Pons (tissue), 1 donor: ENCODE results near the gene NRSN2.
"Not testable (repeated sequence)": the region's sequence is repeated elsewhere in the genome, so short reads cannot be mapped to it uniquely, and the experiment has no call there.

ENCODE experiments used
- DNase-seq: peaks from one replicate; pipeline ENCODE4 v3.0.0-alpha.2; 2016; ENCODE audit warnings: low spot score

Gene NRSN2

GRCh38 chr20:325045-325888 is 21.6 kb upstream of the NRSN2 start, which contains the start of gene SOX12:
Gene SOX12, plus strand, starts transcription at chr20:325552. Its CDS starts 373 bp downstream, at chr20:325925.
- DNase-seq: peak; percentile 95

DNA sequence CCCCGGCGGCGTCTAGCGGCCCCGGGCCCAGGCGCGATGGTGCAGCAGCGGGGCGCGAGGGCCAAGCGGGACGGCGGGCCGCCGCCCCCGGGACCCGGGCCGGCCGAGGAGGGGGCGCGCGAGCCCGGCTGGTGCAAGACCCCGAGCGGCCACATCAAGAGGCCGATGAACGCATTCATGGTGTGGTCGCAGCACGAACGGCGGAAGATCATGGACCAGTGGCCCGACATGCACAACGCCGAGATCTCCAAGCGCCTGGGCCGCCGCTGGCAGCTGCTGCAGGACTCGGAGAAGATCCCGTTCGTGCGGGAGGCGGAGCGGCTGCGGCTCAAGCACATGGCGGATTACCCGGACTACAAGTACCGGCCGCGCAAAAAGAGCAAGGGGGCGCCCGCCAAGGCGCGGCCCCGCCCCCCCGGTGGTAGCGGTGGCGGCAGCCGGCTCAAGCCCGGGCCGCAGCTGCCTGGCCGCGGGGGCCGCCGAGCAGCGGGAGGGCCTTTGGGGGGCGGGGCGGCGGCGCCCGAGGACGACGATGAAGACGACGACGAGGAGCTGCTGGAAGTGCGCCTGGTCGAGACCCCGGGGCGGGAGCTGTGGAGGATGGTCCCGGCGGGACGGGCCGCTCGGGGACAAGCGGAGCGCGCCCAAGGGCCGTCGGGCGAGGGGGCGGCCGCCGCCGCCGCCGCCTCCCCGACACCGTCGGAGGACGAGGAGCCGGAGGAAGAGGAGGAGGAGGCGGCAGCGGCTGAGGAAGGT is 20.8 kb upstream of the NRSN2 start:
- peak; percentile 40 for DNase-seq

DNA sequence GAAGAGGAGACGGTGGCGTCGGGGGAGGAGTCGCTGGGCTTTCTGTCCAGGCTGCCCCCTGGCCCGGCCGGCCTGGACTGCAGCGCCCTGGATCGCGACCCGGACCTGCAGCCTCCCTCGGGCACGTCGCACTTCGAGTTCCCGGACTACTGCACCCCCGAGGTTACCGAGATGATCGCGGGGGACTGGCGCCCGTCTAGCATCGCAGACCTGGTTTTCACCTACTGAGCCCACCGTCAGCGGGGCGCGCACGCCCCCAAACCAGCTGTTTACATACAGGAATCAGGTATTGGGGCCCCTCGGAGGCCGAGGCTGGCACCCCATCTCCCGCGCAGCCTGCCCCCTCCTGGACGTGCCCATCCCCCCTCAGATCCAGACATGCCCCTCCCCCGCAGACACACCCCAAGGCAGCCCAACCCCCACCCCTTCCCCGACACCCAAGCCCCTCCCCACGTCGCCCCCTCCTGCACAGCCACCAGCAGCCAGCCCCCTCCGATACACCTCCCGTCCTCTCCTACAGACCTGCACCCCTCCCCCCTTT is 20.2 kb upstream of the NRSN2 start:
- DNase-seq: no peak

- peak; percentile 83 for DNase-seq
These were observed 19.5 kb upstream of the NRSN2 start for GRCh38 chr20:327186-328026.

GRCh38 chr20:328027-328974 is 18.6 kb upstream of the NRSN2 start:
- DNase-seq: peak; percentile 35

DNA sequence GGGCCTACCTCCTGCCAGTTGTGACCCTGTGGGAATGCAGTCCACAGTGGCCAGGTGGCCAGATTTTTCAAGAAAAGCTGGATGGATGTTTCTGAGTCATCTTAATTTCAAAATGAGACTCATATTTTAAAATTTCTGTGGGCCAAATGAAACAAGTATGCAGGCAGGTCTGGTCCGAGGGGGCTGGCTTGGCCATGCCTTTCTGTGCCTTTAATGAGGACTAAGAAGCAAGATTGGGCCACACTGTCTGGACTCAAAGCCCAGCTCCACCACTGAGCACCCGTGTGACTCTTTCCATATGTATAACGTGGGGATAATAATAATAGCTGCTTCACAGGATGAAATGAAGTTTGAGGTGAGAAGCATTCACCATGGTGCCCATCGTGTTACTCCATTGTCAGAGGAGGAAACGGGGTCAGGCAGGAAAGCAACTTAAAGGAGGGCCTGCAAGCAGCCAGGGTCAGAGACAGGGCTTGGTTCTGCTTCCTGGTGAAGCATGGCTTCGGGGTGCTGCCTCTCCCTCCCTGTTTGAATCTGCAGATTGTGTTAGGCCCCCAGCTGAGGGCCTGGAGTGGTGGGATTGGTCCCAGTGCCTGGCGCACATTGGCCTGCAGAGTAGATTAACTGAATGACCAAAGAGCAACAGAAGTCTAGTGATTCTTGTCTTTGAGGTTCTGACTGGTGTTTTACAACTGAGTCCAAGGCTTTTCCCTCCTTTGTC is 17.8 kb upstream of the NRSN2 start:
- DNase-seq: no peak

DNA sequence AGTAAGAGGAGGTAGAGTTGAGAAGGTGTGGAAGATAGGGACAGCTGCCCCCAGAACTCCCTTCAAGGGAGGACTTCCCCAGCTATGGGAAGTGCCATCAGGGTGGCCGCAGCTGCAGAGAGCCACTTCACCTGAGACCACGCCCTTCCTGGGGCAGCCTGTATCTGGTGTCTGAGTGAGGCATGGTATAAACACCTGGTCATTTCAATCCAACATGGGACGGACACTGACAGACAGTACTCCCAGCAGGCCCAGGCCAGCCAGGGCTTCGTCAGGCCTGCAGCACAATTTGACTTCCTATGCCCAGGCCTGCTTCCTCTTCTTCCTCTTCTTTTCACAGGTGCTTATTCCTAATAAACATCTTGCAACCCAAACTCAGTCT is 17.1 kb upstream of the NRSN2 start:
- no peak for DNase-seq

GRCh38 chr20:330233-331149 is 16.4 kb upstream of the NRSN2 start:
- peak; percentile 78 for DNase-seq

DNA sequence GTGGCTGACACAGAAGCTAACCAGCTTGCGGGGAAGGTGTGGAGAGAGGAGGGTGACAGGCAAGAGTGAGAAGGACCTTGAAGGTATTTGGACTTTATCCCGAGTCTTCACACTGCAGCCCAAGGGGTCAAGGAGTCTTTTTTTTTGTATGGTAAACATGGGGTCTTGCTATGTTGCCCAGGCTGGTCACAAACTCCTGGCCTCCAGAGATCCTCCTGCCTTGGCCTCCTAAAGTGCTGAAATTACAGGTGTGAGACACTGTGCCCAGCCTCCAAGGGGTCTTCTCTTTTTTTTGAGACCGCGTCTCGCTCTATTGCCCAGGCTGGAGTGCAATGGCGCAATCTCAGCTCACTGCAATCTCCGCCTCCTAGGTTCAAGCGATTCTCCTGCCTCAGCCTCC is 12.3 kb upstream of the NRSN2 start:
- no peak for DNase-seq

- not testable (repeated sequence) for DNase-seq
These were observed 10.9 kb upstream of the NRSN2 start for GRCh38 chr20:336040-336439.

DNA sequence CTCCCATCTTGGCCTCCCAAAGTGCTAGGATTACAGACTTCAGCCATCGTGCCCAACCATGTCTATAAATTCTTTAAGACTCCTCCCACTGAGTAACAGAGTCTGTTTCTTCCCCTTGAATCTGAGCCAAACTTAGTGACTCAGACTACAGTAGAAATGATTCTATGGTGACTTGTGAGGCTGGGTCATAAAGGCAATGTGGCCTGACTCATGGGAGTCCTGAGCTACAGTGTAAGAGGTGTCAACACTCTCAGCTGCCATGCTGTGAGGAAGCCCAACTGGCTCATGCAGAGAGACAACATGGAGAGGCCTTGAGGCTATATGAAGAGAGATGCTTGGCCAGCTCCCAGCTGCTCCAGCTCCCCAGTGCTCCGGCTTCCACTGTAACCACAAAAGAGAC is 5.2 kb upstream of the NRSN2 start:
- DNase-seq: no peak

DNA sequence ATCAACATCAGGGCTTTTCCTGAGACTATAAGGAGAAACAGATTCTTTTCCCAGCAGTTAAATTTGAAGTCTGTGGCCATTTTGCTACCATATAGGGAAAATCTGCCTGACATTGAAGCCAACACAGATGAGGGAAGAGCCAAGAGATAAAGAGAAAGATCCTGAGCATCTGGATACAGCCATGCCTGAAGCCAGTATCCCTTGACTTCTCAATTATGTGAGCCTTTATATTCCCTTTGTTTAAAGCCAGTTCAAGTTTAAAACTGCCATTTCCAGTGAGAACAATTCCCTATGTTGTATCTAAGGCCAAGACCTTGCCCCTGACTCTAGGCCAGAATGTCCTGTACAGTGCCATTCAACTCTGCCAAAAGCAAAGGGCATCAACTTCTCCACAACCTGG is 3.8 kb upstream of the NRSN2 start:
- DNase-seq: no peak

GRCh38 chr20:346033-346639 is 775 bp upstream of the NRSN2 start:
- DNase-seq: no peak

DNA sequence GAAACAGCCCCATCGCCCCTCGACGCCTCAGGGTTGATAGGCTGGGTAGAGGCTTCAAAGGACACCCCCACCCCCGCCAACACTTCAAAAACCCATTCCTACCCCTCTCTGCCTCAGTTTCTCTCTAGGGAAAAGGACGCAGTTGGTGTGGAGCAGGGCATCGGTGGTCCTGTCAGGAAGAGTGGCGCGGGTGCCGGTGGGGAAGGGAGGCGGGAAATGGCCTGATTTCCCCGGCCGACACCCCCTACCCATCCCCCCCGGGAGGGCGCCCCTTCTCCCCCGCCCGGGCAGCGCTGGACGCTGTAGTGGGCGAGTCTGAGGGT is 367 bp downstream of the NRSN2 start:
- no peak for DNase-seq

DNA sequence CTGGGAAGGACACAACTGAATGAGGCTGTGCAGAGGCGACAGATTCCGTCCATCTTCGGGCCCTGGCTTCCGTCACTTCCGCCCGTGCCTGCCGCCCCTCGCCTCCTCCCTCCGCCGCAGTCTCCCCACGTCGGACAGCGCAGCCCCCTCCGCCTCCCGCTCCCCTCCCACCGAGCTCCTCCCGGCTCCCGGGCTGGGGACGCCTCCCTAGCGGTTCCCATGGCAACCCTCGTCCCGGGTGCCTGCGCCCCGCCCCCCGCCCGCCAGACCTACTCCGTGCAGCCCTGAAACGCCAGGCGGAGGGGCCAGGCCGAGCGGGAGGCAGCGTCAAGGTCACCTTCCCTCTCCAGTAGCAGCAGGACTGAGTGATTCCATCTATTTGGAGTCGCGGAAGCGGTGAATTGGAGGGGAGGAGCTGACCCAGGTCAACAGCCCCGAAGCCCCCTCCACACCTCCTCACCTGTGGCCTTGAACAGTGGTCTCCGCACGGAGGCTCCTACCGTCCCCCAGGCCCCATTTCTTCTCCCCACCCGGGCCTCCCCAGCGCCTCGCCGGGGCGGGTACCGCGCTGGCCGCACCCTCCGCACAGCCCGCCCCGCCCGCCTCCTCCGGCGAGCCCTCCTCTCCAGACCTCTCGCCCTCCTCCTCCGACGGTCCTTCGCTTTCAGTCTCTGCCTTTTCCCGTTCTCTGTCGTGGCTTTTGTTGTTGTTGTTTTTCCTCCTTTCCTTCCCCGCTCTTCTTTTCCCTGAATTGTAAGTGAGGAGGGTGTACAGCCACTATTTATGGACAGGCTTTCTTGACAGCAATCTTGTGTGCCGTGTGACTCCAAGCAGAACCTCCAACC is 951 bp downstream of the NRSN2 start:
- peak; percentile 70 for DNase-seq

- no peak for DNase-seq
These were observed 2.3 kb downstream of the NRSN2 start for GRCh38 chr20:348972-349841.

DNA sequence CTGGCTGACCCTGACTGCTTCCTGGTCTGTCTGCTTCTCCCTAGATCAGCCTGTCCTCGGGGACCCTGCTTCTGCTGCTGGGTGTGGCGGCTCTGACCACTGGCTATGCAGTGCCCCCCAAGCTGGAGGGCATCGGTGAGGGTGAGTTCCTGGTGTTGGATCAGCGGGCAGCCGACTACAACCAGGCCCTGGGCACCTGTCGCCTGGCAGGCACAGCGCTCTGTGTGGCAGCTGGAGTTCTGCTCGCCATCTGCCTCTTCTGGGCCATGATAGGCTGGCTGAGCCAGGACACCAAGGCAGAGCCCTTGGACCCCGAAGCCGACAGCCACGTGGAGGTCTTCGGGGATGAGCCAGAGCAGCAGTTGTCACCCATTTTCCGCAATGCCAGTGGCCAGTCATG is 6.3 kb downstream of the NRSN2 start:
- DNase-seq: no peak
